Measurements from ENCODE around the gene ROR2.

Gene ROR2

DNA sequence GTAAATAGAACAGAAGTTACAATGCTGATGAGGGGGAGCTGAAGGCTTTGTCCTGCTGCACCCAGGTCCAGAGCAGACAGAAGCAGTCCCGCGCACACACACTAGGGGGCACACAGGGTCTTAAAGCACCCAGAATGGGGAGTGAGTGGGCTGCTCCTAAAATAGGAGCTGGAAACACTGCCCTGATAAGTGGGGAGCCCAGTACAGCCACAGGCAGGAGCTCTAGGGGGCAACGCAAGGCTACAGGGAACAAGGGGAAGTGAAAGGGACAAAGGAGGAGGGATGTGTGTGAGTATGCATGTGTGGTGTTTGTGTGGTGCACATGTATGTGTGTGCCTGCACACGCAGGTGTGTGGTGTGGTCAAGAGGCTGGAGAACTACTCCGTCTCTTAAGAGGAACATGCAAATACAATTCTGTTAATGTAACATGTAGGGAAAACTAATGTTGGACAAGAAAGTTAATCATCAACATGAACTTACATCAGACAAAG, 191.5 kb downstream of the ROR2 start:
- no peaks in the 10 kb centered on the region for H3K79me2 ChIP-seq (ENCODE audit: insufficient read depth, low read length)
- DNase-seq (peak; percentile 48), ATAC-seq (ENCODE audit: insufficient read depth, low read depth) (peak; percentile 66)
- H3K9me3 ChIP-seq (ENCODE audit: insufficient read depth, low read length, severe bottlenecking) = no peaks in the 10 kb centered on the region
- no peak overlapping the region for H3K4me2 ChIP-seq (ENCODE audit: insufficient read depth, low read length)
- no peaks in the 10 kb centered on the region for H3K4me1 ChIP-seq (ENCODE audit: insufficient read depth, low read length)
- no peak overlapping the region for H3K27ac ChIP-seq (ENCODE audit: low read length)
- H3K9ac ChIP-seq (ENCODE audit: low read depth, low read length) = no peak overlapping the region
- no peak overlapping the region for H3K4me3 ChIP-seq (ENCODE audit: low read depth in 1 of 2, low read length in 2 of 2)
- H4K20me1 ChIP-seq (ENCODE audit: insufficient read depth, low read length) = no peaks in the 10 kb centered on the region
- no peaks in the 10 kb centered on the region for H3K36me3 ChIP-seq (ENCODE audit: insufficient read depth, low read length)
- peak; percentile 71 for TF ChIP-seq CTCF (IDR thresholded peaks at IDR 0.05; ENCODE audit: borderline replicate concordance, extremely low read depth, low read length, poor library complexity, severe bottlenecking)
- TF ChIP-seq EZH2 (IDR thresholded peaks at IDR 0.05; ENCODE audit: borderline replicate concordance, low read depth, low read length, severe bottlenecking) = no peak
- H3K27me3 ChIP-seq (ENCODE audit: insufficient read depth, low read length, poor library complexity) = peaks cover under 1% of the 10 kb centered on the region
- no peak overlapping the region for H2AFZ ChIP-seq (ENCODE audit: low read depth, low read length)

DNA sequence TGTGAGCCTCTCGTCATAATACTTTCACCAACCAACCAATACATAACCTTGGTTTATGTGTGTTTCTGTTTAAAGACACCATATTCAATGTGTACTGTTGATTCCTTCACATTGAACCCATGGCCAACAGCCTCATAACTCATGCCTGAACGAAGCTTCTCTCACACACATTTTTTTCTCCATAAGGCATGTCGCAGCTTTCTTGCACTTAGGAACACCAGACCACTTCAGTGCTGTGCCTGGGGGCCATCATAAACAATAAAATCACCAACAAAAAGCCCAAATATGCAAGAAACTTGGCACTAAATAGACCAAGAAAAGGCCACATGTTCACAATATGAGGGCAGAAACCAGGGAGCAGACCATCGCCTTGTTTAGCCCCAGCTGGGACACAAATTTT, 192.2 kb downstream of the ROR2 start:
- Histone ChIP-seq H3K27me3 (ENCODE audit: insufficient read depth, low read length, poor library complexity) (peaks cover 3% of the 10 kb centered on the region), H3K9ac (ENCODE audit: low read depth, low read length) (no peak overlapping the region), H3K27ac (ENCODE audit: low read length) (no peak overlapping the region), H3K4me3 (ENCODE audit: low read depth in 1 of 2, low read length in 2 of 2) (no peak overlapping the region), H3K36me3 (ENCODE audit: insufficient read depth, low read length) (no peaks in the 10 kb centered on the region), H3K4me1 (ENCODE audit: insufficient read depth, low read length) (no peaks in the 10 kb centered on the region), H2AFZ (ENCODE audit: low read depth, low read length) (no peak overlapping the region), H3K4me2 (ENCODE audit: insufficient read depth, low read length) (no peak overlapping the region), H3K9me3 (ENCODE audit: insufficient read depth, low read length, severe bottlenecking) (no peaks in the 10 kb centered on the region), H4K20me1 (ENCODE audit: insufficient read depth, low read length) (no peaks in the 10 kb centered on the region), H3K79me2 (ENCODE audit: insufficient read depth, low read length) (no peaks in the 10 kb centered on the region)
- TF ChIP-seq CTCF (IDR thresholded peaks at IDR 0.05; ENCODE audit: borderline replicate concordance, extremely low read depth, low read length, poor library complexity, severe bottlenecking) = no peak
- TF ChIP-seq EZH2 (IDR thresholded peaks at IDR 0.05; ENCODE audit: borderline replicate concordance, low read depth, low read length, severe bottlenecking) = no peak
- no peak for ATAC-seq (ENCODE audit: insufficient read depth, low read depth)
- no peak for DNase-seq

- H2AFZ ChIP-seq (ENCODE audit: low read depth, low read length) = no peak overlapping the region
- H3K79me2 ChIP-seq (ENCODE audit: insufficient read depth, low read length) = no peaks in the 10 kb centered on the region
- H3K36me3 ChIP-seq (ENCODE audit: insufficient read depth, low read length) = no peaks in the 10 kb centered on the region
- H3K4me2 ChIP-seq (ENCODE audit: insufficient read depth, low read length) = no peak overlapping the region
- ATAC-seq (ENCODE audit: insufficient read depth, low read depth) (no peak), DNase-seq (no peak)
- no peaks in the 10 kb centered on the region for H4K20me1 ChIP-seq (ENCODE audit: insufficient read depth, low read length)
- H3K9me3 ChIP-seq (ENCODE audit: insufficient read depth, low read length, severe bottlenecking) = no peaks in the 10 kb centered on the region
- H3K9ac ChIP-seq (ENCODE audit: low read depth, low read length) = no peak overlapping the region
- no peak for TF ChIP-seq EZH2 (IDR thresholded peaks at IDR 0.05; ENCODE audit: borderline replicate concordance, low read depth, low read length, severe bottlenecking)
- no peak for TF ChIP-seq CTCF (IDR thresholded peaks at IDR 0.05; ENCODE audit: borderline replicate concordance, extremely low read depth, low read length, poor library complexity, severe bottlenecking)
- H3K27ac ChIP-seq (ENCODE audit: low read length) = no peak overlapping the region
- H3K27me3 ChIP-seq (ENCODE audit: insufficient read depth, low read length, poor library complexity) = peaks cover 3% of the 10 kb centered on the region
- no peaks in the 10 kb centered on the region for H3K4me1 ChIP-seq (ENCODE audit: insufficient read depth, low read length)
- no peak overlapping the region for H3K4me3 ChIP-seq (ENCODE audit: low read depth in 1 of 2, low read length in 2 of 2)
Observed at GRCh38 chr9:91756510-91756780, 193.6 kb downstream of the ROR2 start.
